ENCODE data around the gene ARMCX6. TPM values are rescaled to one million over a fixed set of nuclear protein-coding genes. Genes with fewer than 3 reads are reported as not detected.
"Not testable (repeated sequence)": the region's sequence is repeated elsewhere in the genome, so short reads cannot be mapped to it uniquely, and the experiment has no call there.

The ARMCX6 gene
- total RNA-seq: 10 to 100 TPM; 42.3 to 72.7 (median 56.1) TPM

GRCh38 chrX:101617211-101618191 lies at the start of gene ARMCX6:
TSS of gene ARMCX6 (minus strand) at chrX:101618000. CDS start at chrX:101616620, 1,380 bp downstream.
- H3K4me1 ChIP-seq (replicated peaks in 1 of 2): peaks cover 13% of the 10 kb centered on the region in 2 donors

GRCh38 chrX:101659601-101660063 lies 41.8 kb upstream of the ARMCX6 start, which contains the start of gene ARMCX2:
TSS of gene ARMCX2 (minus strand) at chrX:101659850. CDS start at chrX:101657588, 2,262 bp downstream.
- ATAC-seq (replicated peaks in 6 of 8): peak in 7 of 8 experiments; percentile 57 to 88 (median 84)
- H3K27ac ChIP-seq: peak within 1 kb of the TSS; percentile 84 to 86
- H3K4me1 ChIP-seq (replicated peaks in 1 of 2): peaks cover 2 to 7% of the 10 kb centered on the region in 2 donors
- in situ Hi-C loops (cut with MboI; ENCODE audit: low pct_unique_long_range_greater_than_20kb in 2 of 9, low sequenced_read_pairs in 9 of 9, unreplicated experiment in 9 of 9): no loop called here
- H3K4me3 ChIP-seq: peak within 1 kb of the TSS; percentile 57 to 96 (median 79)
- WGBS, 10 experiments: 0 to 27% methylated on average over 2 to 3 of the region's 22 CpGs; no CpG with 5 or more reads in 8 of the 10 experiments

More at GRCh38 chrX:101617211-101618191, at the start of gene ARMCX6:
- WGBS, 10 experiments: 53% methylated on average over 5 of the region's 39 CpGs; no CpG with 5 or more reads in 9 of the 10 experiments
- in situ Hi-C loops (cut with MboI; ENCODE audit: low pct_unique_long_range_greater_than_20kb in 2 of 9, low sequenced_read_pairs in 9 of 9, unreplicated experiment in 9 of 9): no loop called here
- H3K27ac ChIP-seq: peak within 1 kb of the TSS; percentile 88 to 90
- H3K4me3 ChIP-seq: peak within 1 kb of the TSS; percentile 64 to 91 (median 83)
- ATAC-seq (replicated peaks in 6 of 8): peak; percentile 75 to 90 (median 84)

GRCh38 chrX:101658661-101659491 lies 41.1 kb upstream of the ARMCX6 start:
- WGBS, 10 experiments: no CpG with 5 or more reads among the region's 38 CpGs
- ATAC-seq (replicated peaks in 6 of 8): peak; percentile 75 to 93 (median 84)
- peaks cover 2 to 7% of the 10 kb centered on the region in 2 donors for H3K4me1 ChIP-seq (replicated peaks in 1 of 2)
- H3K4me3 ChIP-seq: peak overlapping the region; percentile 57 to 96 (median 79)
- peak overlapping the region; percentile 84 to 86 for H3K27ac ChIP-seq
- in situ Hi-C loops (cut with MboI; ENCODE audit: low pct_unique_long_range_greater_than_20kb in 2 of 9, low sequenced_read_pairs in 9 of 9, unreplicated experiment in 9 of 9): no loop called here

GRCh38 chrX:101657495-101657894 lies 39.7 kb upstream of the ARMCX6 start:
- in situ Hi-C loops (cut with MboI; ENCODE audit: low pct_unique_long_range_greater_than_20kb in 2 of 9, low sequenced_read_pairs in 9 of 9, unreplicated experiment in 9 of 9): no loop called here
- WGBS, 10 experiments: 40 to 100% (median 90%) methylated on average over 1 to 6 of the region's 12 CpGs; no CpG with 5 or more reads in 5 of the 10 experiments
- ATAC-seq (replicated peaks in 6 of 8): no peak
- Histone ChIP-seq H3K27ac (no peak overlapping the region), H3K4me1 (replicated peaks in 1 of 2) (peaks cover 2 to 7% of the 10 kb centered on the region in 2 donors), H3K4me3 (no peak overlapping the region)

- in situ Hi-C loops (cut with MboI; ENCODE audit: low pct_unique_long_range_greater_than_20kb in 2 of 9, low sequenced_read_pairs in 9 of 9, unreplicated experiment in 9 of 9): no loop called here
- ATAC-seq (replicated peaks in 6 of 8): no peak
Measured at GRCh38 chrX:101656817-101657216, 39.0 kb upstream of the ARMCX6 start.

GRCh38 chrX:101655534-101655933 lies 37.7 kb upstream of the ARMCX6 start:
- no peak overlapping the region for H3K27ac ChIP-seq
- 40 to 100% (median 80%) methylated on average over 1 to 3 of the region's 3 CpGs; no CpG with 5 or more reads in 3 of the 10 experiments for WGBS, 10 experiments
- in situ Hi-C loops (cut with MboI; ENCODE audit: low pct_unique_long_range_greater_than_20kb in 2 of 9, low sequenced_read_pairs in 9 of 9, unreplicated experiment in 9 of 9): no loop called here
- H3K4me3 ChIP-seq: no peak overlapping the region
- no peak for ATAC-seq (replicated peaks in 6 of 8)
- H3K4me1 ChIP-seq (replicated peaks in 1 of 2): peaks cover 2 to 7% of the 10 kb centered on the region in 2 donors

More at GRCh38 chrX:101656817-101657216, 39.0 kb upstream of the ARMCX6 start:
- Histone ChIP-seq H3K4me3 (no peak overlapping the region), H3K4me1 (replicated peaks in 1 of 2) (peaks cover 2 to 7% of the 10 kb centered on the region in 2 donors), H3K27ac (no peak overlapping the region)
- 90% methylated on average over 7 of the region's 13 CpGs; no CpG with 5 or more reads in 9 of the 10 experiments for WGBS, 10 experiments

- not testable (repeated sequence) for H3K27ac ChIP-seq; H3K4me3 ChIP-seq; ATAC-seq (replicated peaks in 6 of 8); H3K4me1 ChIP-seq (replicated peaks in 1 of 2)
- in situ Hi-C loops (cut with MboI; ENCODE audit: low pct_unique_long_range_greater_than_20kb in 2 of 9, low sequenced_read_pairs in 9 of 9, unreplicated experiment in 9 of 9): loop anchor here in 1 of 9 experiments (25.0 kb wide), 1 partner anchor 115 kb away; no protein-coding TSS in a partner anchor
Measured at GRCh38 chrX:101647716-101648115, 29.9 kb upstream of the ARMCX6 start.

GRCh38 chrX:101642093-101642492 lies 24.3 kb upstream of the ARMCX6 start:
- peaks cover 0 to 2% of the 10 kb centered on the region in 2 donors for H3K4me1 ChIP-seq (replicated peaks in 1 of 2)
- H3K4me3 ChIP-seq: no peak overlapping the region
- 0 to 67% (median 17%) methylated on average over 1 of the region's 1 CpG; no CpG with 5 or more reads in 6 of the 10 experiments for WGBS, 10 experiments
- peak in 3 of 8 experiments; percentile 9 to 20 (median 12) for ATAC-seq (replicated peaks in 6 of 8)
- H3K27ac ChIP-seq: no peak overlapping the region
- in situ Hi-C loops (cut with MboI; ENCODE audit: low pct_unique_long_range_greater_than_20kb in 2 of 9, low sequenced_read_pairs in 9 of 9, unreplicated experiment in 9 of 9): loop anchor here in 1 of 9 experiments (25.0 kb wide), 1 partner anchor 120 kb away; no protein-coding TSS in a partner anchor

GRCh38 chrX:101639583-101639982 lies 21.8 kb upstream of the ARMCX6 start:
- in situ Hi-C loops (cut with MboI; ENCODE audit: low pct_unique_long_range_greater_than_20kb in 2 of 9, low sequenced_read_pairs in 9 of 9, unreplicated experiment in 9 of 9): loop anchor here in 1 of 9 experiments (25.0 kb wide), 1 partner anchor 123 kb away; no protein-coding TSS in a partner anchor
- Histone ChIP-seq H3K4me1 (replicated peaks in 1 of 2) (peaks cover 0 to 2% of the 10 kb centered on the region in 2 donors), H3K27ac (no peak overlapping the region), H3K4me3 (no peak overlapping the region)
- ATAC-seq (replicated peaks in 6 of 8): no peak

- ATAC-seq (replicated peaks in 6 of 8): peak in 7 of 8 experiments; percentile 5 to 57 (median 36)
- in situ Hi-C loops (cut with MboI; ENCODE audit: low pct_unique_long_range_greater_than_20kb in 2 of 9, low sequenced_read_pairs in 9 of 9, unreplicated experiment in 9 of 9): no loop called here
- Histone ChIP-seq H3K4me3 (no peak overlapping the region), H3K4me1 (replicated peaks in 1 of 2) (peaks cover 14 to 16% of the 10 kb centered on the region in 2 donors), H3K27ac (no peak overlapping the region)
Measured at GRCh38 chrX:101619364-101619763, 1.6 kb upstream of the ARMCX6 start.

- 0% methylated on average over 1 of the region's 1 CpG; no CpG with 5 or more reads in 7 of the 10 experiments for WGBS, 10 experiments
- H3K4me3 ChIP-seq: no peak overlapping the region
- ATAC-seq (replicated peaks in 6 of 8): peak in 4 of 8 experiments; percentile 39 to 63 (median 45)
- no peak overlapping the region for H3K27ac ChIP-seq
- H3K4me1 ChIP-seq (replicated peaks in 1 of 2): peaks cover 4% of the 10 kb centered on the region in 2 donors
- in situ Hi-C loops (cut with MboI; ENCODE audit: low pct_unique_long_range_greater_than_20kb in 2 of 9, low sequenced_read_pairs in 9 of 9, unreplicated experiment in 9 of 9): no loop called here
Measured at GRCh38 chrX:101605728-101606127, 12.1 kb downstream of the ARMCX6 start.

GRCh38 chrX:101605146-101605545 lies 12.7 kb downstream of the ARMCX6 start:
- Histone ChIP-seq H3K27ac (no peak overlapping the region), H3K4me1 (replicated peaks in 1 of 2) (peaks cover 4% of the 10 kb centered on the region in 2 donors), H3K4me3 (no peak overlapping the region)
- in situ Hi-C loops (cut with MboI; ENCODE audit: low pct_unique_long_range_greater_than_20kb in 2 of 9, low sequenced_read_pairs in 9 of 9, unreplicated experiment in 9 of 9): no loop called here
- no peak for ATAC-seq (replicated peaks in 6 of 8)
